SU-DHL-6 (cell line): ENCODE data around the gene MCUR1.

ENCODE experiments used
- H2AFZ ChIP-seq: fragments of 200-600 bp; sonication (generic); 2 replicates; pipeline ENCODE4 v1.6.1; 2014; ENCODE audit warnings: low read depth, mild to moderate bottlenecking, moderate library complexity, mixed read lengths, antibody characterized with exemption, low read length; ENCODE audit not compliant: severe bottlenecking
- H3F3A ChIP-seq: fragments of 200-600 bp; shearing (Covaris generic); 2 replicates; pipeline ENCODE4 v1.6.0; 2016; ENCODE audit warnings: antibody characterized with exemption, mild to moderate bottlenecking; ENCODE audit not compliant: insufficient read depth
- H3K27ac ChIP-seq: fragments of 200-600 bp; sonication (generic); 2 replicates; pipeline ENCODE4 v1.5.1; 2016; ENCODE audit warnings: low read depth, mild to moderate bottlenecking, low read length, moderate library complexity, mixed read lengths
- H3K27me3 ChIP-seq: fragments of 200-600 bp; sonication (generic), shearing (Covaris generic); 2 replicates; pipeline ENCODE4 v1.6.0; 2014; ENCODE audit warnings: mild to moderate bottlenecking, low read length
- H3K36me3 ChIP-seq: fragments of 200-600 bp; sonication (generic); 2 replicates; pipeline ENCODE4 v1.6.1; 2014; ENCODE audit warnings: mild to moderate bottlenecking, low read length, mixed read lengths
- H3K4me2 ChIP-seq: fragments of 300-600, 200-600 bp; shearing (Covaris generic), sonication (generic); 2 replicates; pipeline ENCODE4 v1.6.0; 2014; ENCODE audit warnings: low read length, low read depth, mild to moderate bottlenecking; ENCODE audit not compliant: poor library complexity, severe bottlenecking
- H3K4me3 ChIP-seq: fragments of 200-600 bp; sonication (generic); 2 replicates; pipeline ENCODE4 v1.5.1; 2014; ENCODE audit warnings: antibody characterized with exemption, low read length, mild to moderate bottlenecking, mixed read lengths; ENCODE audit not compliant: insufficient read depth, poor library complexity, severe bottlenecking
- H3K79me2 ChIP-seq: fragments of 200-600 bp; sonication (generic); 2 replicates; pipeline ENCODE4 v1.6.1; 2014; ENCODE audit warnings: mild to moderate bottlenecking, low read length, moderate library complexity; ENCODE audit not compliant: insufficient read depth
- H3K9ac ChIP-seq: fragments of 200-600 bp; sonication (generic); 2 replicates; pipeline ENCODE4 v1.7.0; 2014; ENCODE audit warnings: mild to moderate bottlenecking, low read length
- H3K9me2 ChIP-seq: fragments of 200-600 bp; sonication (generic); replicated peaks from 2 replicates; pipeline ENCODE4 v1.6.1; 2014; ENCODE audit warnings: low read length; ENCODE audit not compliant: insufficient read depth
- H3K9me3 ChIP-seq: fragments of 200-600 bp; sonication (generic); 2 replicates; pipeline ENCODE4 v1.6.1; 2014; ENCODE audit warnings: low read length, mixed read lengths; ENCODE audit not compliant: insufficient read depth
- H4K20me1 ChIP-seq: fragments of 200-600 bp; sonication (generic); 2 replicates; pipeline ENCODE4 v1.6.1; 2014; ENCODE audit warnings: low read depth, mild to moderate bottlenecking, antibody characterized with exemption, low read length, moderate library complexity, mixed read lengths
- EZH2phosphoT487 ChIP-seq: fragments of 200-600 bp; sonication (generic), shearing (Covaris generic); conservative IDR thresholded peaks from 2 replicates; pipeline ENCODE4 v1.6.1; 2018; ENCODE audit warnings: mild to moderate bottlenecking, antibody characterized with exemption, low read length, moderate library complexity, mixed read lengths
- TF ChIP-seq, protein P1 (sequence below): fragments of 200-600 bp; sonication (generic); IDR thresholded peaks from one replicate; pipeline ENCODE4 v1.5.1; 2017; ENCODE audit warnings: antibody characterized with exemption, mild to moderate bottlenecking, low read length, moderate library complexity; ENCODE audit not compliant: insufficient read depth, poor library complexity, severe bottlenecking

Gene MCUR1

DNA sequence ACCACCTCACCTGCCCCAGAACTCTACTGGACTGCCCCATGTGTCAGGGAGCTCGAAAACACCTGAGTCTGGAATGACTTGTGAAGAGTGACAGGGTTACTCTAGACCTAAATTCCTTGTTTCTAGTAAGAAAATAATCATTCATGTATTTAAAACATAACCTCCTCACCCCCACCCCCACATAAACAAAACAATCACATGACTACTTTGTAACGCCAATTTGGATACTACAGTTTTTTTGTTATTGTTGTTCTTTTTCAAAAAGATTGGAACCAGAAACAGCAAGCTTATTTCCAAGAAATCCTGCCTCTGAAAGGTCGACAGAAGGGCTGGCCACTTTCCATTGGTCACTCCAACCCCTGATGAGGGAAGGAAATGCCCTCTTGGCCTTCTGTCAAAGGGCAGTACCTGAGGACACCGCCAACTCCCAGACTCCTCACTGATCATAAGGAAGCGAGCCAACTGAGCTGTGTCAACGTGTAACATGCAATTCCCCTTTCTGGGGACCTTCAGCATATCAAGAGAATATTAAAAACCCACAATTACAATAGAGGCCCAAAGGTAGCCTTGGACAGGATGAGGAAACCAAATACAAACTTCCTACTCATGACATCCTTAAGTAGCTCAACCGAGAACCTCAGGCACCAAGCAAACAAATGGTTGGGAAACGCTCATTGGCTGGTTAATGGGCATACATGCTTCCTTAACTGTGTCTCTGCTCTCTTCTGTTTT, 2.6 kb downstream of the MCUR1 start:
- no peaks in the 10 kb centered on the region for H3K27me3 ChIP-seq
- no peak overlapping the region for H3K4me3 ChIP-seq
- H3K4me2 ChIP-seq: peak overlapping the region; percentile 70
- no peaks in the 10 kb centered on the region for H3K9me3 ChIP-seq
- no peaks in the 10 kb centered on the region for H3K9me2 ChIP-seq
- peaks cover 7% of the 10 kb centered on the region; the same call in 1 of the 2 replicates for H4K20me1 ChIP-seq
- peaks cover 67% of the 10 kb centered on the region for H3K79me2 ChIP-seq
- TF ChIP-seq, protein P1, sequence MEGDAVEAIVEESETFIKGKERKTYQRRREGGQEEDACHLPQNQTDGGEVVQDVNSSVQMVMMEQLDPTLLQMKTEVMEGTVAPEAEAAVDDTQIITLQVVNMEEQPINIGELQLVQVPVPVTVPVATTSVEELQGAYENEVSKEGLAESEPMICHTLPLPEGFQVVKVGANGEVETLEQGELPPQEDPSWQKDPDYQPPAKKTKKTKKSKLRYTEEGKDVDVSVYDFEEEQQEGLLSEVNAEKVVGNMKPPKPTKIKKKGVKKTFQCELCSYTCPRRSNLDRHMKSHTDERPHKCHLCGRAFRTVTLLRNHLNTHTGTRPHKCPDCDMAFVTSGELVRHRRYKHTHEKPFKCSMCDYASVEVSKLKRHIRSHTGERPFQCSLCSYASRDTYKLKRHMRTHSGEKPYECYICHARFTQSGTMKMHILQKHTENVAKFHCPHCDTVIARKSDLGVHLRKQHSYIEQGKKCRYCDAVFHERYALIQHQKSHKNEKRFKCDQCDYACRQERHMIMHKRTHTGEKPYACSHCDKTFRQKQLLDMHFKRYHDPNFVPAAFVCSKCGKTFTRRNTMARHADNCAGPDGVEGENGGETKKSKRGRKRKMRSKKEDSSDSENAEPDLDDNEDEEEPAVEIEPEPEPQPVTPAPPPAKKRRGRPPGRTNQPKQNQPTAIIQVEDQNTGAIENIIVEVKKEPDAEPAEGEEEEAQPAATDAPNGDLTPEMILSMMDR: no peak
- TF ChIP-seq EZH2phosphoT487: no peak
- H3K36me3 ChIP-seq: peaks cover 5% of the 10 kb centered on the region; the same call in 1 of the 2 replicates
- no peak overlapping the region for H2AFZ ChIP-seq
- no peak overlapping the region for H3K27ac ChIP-seq
- H3K9ac ChIP-seq: 0 out of 2 replicates have a peak overlapping the region, but pooled peaks have one; percentile 87
- peaks cover 20% of the 10 kb centered on the region for H3F3A ChIP-seq

DNA sequence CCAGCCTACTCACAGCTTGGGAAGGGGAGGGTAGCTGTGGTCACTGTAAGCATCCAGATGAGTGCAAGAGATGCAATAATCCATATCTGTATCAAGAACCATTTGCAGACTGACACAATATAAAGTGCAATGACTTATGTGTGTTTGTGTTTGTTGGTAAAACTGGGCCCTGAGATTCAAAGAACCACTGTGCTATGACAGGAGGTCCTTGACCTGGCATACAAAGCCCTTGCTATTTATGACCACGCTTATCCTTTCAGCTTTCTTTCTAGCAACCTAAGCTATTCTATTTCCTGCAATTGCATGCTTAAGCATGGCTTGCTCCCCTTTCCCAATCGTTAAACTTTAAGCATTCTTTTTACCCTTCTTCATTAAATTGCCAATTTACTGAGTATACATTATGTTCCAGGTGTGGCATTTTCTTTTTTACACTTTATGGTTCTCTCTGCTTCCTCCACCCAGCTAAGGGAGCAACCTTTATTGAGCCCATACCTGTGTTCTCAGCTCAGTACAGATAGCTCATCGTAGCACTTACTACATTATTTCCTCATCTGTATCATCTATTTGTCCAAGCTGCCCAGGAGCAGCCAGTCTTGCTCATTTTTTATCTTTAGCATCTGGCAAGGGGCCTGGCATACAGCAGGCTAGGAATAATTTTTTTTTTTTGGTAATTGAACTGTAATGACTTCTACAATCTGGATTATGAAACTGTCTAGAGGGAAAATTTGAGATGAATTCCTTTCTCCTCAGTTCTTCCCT, 3.5 kb downstream of the MCUR1 start:
- no peak for TF ChIP-seq EZH2phosphoT487
- TF ChIP-seq, protein P1: no peak
- Histone ChIP-seq H3K4me3 (no peak overlapping the region), H4K20me1 (peaks cover 7% of the 10 kb centered on the region; the same call in 1 of the 2 replicates), H3K27ac (no peak overlapping the region), H3K36me3 (peaks cover 5% of the 10 kb centered on the region; the same call in 1 of the 2 replicates), H3K9ac (no peak overlapping the region), H3K9me3 (no peaks in the 10 kb centered on the region), H3F3A (peaks cover 20% of the 10 kb centered on the region), H3K27me3 (no peaks in the 10 kb centered on the region), H3K9me2 (no peaks in the 10 kb centered on the region), H3K79me2 (peaks cover 71% of the 10 kb centered on the region), H3K4me2 (no peak overlapping the region), H2AFZ (no peak overlapping the region)

DNA sequence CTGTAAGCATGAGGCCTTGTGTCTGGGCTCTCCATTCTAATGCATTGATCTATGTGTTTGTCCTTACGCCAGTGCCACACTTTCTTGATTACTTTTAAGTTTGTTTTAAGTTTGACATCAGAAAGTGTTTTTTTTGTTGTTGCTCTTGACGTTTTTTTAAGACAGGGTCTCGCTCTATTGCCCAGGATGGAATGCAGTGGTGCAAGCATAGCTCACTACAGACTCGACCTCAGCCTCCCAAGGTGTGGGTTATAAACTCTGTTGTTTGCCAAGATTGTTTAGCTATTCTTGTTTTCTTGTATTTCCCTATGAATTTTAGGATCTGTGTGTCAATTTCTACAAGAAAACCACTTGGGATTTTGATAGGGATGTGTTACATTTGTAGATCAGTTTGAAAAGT, 5.6 kb downstream of the MCUR1 start:
- no peak overlapping the region for H2AFZ ChIP-seq
- H3K79me2 ChIP-seq: peaks cover 71% of the 10 kb centered on the region
- H3F3A ChIP-seq: peaks cover 8% of the 10 kb centered on the region; the same call in 1 of the 2 replicates
- H3K27ac ChIP-seq: no peak overlapping the region
- no peaks in the 10 kb centered on the region for H3K9me3 ChIP-seq
- H3K4me3 ChIP-seq: no peak overlapping the region
- H4K20me1 ChIP-seq: peaks cover 7% of the 10 kb centered on the region; the same call in 1 of the 2 replicates
- H3K9ac ChIP-seq: no peak overlapping the region
- peaks cover 11% of the 10 kb centered on the region for H3K36me3 ChIP-seq
- H3K27me3 ChIP-seq: no peaks in the 10 kb centered on the region
- TF ChIP-seq EZH2phosphoT487: no peak
- no peak overlapping the region for H3K4me2 ChIP-seq
- no peaks in the 10 kb centered on the region for H3K9me2 ChIP-seq
